NCI-H1694 treated with DMSO at 0.1 percent for 48 hours (cell line): ENCODE results near the gene GSN.
"Not testable (repeated sequence)": the region's sequence is repeated elsewhere in the genome, so short reads cannot be mapped to it uniquely, and the experiment has no call there.

Experiments used
- DNase-seq: peaks from one replicate; lab custom pipeline; 2025; lab: John Stamatoyannopoulos, UW

Gene GSN

GRCh38 chr9:121288673-121289025, 20.7 kb downstream of the GSN start:
- DNase-seq: no peak

GRCh38 chr9:121289026-121289771, 21.2 kb downstream of the GSN start:
- DNase-seq: no peak

DNA sequence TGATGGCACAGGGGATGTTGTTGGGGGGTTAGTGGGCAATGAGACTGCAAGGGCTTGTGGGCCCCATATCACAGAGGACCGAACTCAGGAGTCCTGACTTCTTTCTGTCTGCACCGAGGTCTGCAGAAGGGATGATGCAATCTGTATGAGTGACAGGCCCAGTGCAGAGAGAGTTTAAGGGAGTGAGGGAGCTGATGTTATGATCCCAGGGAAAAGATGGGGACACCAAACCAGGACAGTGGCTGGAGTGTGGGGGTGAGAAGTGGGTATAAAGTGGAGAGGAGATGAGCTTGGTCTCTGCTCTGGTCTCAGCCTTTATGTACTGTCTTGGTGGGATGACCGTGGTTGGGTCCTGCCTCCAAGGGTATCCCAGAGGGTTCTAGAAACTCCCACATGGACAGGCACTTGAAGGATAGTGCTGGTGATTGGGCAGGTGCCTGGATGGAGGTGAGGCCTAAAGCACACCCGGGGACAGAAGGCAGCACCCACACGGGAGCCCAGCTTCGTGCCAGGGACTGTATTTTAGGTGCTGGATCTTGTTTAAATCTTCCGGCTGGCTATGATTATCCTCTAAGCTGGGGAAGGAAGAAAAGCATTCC, 21.9 kb downstream of the GSN start:
- DNase-seq: no peak

DNA sequence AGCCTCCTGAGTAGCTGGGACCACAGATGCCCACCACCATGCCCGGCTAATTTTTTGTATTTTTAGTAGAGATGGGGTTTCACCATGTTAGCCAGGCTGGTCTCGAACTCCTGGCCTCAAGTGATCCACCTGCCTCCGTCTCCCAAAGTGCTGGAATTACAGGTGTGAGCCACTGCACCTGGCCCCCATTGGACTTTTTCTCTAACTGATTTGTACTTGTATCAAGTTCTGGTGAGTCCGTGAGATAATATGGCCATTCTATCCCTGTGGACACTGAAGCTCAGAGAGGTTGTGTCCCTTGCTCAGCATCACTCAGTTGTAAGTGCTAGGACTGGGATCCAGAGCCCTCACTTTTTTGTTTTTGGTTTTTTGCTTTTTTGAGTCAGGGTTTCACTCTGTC, 23.6 kb downstream of the GSN start:
- not testable (repeated sequence) for DNase-seq

DNA sequence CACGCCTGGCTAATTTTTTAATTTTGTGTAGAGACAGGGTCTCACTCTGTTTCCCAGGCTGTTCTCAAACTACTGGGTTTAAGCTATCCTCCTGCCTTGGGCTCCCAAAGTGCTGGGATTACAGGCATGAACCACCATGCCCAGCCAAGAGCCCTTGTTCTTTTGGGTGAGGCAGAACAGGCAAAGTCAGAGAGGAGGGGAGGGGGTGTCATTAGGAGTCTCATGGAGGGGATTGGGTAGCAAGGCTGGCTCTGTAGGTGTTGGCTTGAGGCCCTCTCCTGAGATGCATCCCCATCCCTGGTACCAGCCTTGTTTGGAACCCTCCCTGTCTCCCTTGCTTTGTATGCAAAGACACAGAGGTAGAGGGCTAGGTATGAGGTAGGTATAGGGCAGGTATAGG, 24.1 kb downstream of the GSN start:
- DNase-seq: no peak

DNA sequence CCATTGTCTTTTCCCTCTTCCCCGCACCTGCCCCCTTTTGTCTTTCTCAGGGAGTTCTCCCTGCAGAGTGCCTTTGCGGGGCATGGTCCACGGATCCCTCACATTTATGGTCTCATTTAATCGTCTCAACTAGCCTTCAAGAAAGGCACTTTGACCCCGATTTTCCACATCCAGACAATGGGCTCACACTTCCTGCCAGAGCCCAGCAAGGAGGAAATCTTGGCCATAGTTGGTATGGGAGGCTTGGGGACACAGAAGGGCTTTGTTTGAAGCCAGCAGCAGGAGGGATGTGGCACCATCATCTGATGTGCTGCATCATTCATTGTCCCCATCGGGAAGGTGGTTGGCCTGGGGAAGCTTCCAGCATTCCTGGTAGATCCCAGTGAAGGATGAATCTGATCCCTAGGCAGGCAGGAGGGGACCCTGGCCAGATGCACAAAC, 24.9 kb downstream of the GSN start:
- no peak for DNase-seq

- DNase-seq: no peak
These were observed 26.3 kb downstream of the GSN start for GRCh38 chr9:121294151-121294743.

- DNase-seq: no peak
These were observed 27.1 kb downstream of the GSN start for GRCh38 chr9:121294866-121295661.

- no peak for DNase-seq
These were observed 27.8 kb downstream of the GSN start for GRCh38 chr9:121295662-121296191.

DNA sequence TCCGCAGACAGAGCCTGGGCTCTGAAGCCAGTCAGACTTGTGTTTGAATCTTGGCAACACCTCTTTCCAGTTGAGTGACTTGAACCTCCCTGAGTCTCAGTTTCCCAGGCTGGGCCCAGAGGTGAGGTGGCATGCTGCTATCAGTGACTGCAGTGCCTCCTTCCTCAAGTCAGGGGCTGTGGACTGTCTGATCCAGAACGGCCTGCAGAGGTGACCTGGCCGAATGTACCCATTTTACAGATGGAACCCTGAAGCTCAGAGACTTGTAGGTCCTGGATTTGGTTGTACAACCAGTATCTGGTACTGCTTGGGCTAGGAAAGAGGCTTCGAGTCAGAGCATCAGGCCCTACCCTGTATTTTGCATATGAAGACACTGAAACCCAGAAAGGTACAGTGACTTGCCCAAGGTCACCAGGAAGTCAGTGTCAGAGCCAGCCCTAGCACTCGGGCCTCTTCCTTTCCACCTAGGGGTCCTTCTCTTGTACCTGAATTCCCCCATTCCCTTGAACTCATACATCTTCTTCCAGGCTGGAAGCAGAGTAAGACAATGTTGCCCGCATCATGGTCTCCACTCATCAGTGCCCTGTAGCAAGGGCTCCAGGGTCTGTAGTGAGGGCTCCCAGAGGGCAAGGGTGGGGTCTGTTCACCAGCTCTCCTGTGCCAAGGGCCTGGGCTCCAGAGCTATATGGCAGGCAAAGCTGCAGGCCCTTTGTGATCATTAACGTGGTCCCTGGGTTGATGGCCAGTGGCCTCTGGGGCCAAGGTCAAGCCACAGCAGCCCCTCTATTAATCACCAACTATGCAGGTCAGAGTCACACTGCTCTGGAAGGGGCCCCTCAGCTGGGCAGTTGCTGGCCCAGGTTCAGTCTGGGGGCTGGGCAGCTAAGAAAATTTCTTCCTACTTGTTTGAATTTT, 28.5 kb downstream of the GSN start:
- DNase-seq: no peak

DNA sequence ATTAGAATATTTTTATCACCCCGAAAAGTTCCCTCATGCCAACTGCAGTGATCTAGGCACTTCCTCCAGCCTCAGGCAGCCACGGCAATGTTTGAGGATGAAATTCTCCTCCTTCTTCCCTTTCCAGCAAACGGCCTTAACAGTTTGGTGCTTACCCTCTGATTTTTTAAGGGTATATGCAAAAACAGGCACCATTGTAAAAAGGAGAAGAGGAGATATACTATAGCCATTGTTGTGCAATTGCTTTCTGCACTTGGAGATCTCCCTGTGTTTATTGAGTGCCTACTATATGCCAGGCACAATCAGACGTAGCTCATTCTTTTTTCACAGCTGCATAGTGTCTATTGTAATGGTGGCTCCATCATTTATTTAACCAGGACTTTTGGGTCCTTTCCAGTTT, 29.4 kb downstream of the GSN start:
- DNase-seq: no peak

- no peak for DNase-seq
These were observed 30.1 kb downstream of the GSN start for GRCh38 chr9:121298016-121298538.

- no peak for DNase-seq
These were observed 30.9 kb downstream of the GSN start for GRCh38 chr9:121298689-121299466.

DNA sequence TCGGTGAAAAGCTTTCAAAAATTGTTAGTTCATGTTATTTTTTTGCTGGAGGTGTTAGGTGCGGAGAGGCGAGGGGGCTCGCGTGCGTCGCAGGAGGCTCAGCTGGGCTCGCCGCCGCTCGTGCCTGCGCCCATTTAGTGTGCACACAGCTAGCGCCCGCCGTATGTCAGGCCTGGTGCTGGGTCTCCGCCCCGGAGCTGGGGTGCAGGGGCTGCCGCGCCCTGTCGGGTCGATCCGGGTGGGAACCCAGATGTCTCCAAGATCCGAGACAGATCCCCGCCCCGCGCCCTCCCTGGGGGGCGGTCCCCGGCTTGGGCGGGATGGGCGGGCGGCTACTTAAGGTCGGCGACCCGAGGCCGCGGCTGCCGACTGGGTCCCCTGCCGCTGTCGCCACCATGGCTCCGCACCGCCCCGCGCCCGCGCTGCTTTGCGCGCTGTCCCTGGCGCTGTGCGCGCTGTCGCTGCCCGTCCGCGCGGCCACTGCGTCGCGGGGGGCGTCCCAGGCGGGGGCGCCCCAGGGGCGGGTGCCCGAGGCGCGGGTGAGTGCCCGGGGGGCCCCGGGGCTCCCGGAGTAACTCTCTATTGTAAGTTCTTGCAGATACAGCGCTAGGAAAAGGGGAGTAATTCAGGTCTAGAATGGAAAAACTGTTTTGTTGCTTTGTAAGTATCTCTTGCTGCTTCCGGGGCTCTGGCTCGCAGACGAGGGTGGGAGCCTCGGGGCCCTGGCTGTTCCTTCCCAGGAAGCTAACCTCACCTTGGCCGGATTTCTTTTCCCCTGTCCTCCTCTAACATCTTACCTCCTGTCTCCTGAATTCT, 31.7 kb downstream of the GSN start:
- DNase-seq: peak; percentile 15

DNA sequence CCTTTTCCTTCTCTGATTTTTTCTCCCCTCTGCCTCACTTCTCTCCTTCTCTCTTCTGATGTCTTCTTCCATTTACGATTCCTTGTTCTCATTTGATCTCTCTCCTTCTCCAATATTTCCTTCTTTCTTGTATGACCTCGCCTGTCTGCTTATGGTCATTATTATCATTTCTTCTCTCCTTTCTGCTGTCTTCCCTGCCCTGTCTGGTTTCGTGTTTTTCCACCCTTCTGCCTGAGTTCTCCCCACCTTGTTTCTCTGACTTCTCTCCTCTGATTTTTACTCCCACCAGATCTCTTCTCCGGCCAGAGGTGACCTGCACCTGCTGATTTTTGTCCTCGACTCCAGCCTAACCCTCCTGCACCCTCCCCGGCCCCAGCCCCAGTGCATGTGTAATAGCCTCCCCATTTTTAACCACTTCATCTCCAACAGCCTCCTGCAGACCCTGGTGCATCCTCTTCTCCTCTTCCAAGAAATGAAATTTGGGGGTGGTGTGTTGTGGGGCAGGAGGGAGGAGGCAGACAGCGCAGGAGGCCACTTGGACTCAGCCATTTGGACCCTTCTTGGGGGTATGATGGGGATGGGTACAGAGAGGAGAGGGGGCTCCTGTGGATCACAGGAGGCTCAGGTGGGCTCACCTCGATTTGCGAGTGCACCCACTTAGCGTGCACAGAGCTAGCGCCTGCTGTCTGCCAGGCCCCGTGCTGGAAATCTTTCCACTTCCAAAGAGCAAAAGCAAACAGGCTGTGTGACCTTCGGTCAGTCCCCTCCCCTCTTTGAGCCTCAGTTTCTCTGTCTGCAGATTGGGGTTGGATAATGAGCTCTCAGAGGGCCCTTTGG, 32.5 kb downstream of the GSN start:
- no peak for DNase-seq

DNA sequence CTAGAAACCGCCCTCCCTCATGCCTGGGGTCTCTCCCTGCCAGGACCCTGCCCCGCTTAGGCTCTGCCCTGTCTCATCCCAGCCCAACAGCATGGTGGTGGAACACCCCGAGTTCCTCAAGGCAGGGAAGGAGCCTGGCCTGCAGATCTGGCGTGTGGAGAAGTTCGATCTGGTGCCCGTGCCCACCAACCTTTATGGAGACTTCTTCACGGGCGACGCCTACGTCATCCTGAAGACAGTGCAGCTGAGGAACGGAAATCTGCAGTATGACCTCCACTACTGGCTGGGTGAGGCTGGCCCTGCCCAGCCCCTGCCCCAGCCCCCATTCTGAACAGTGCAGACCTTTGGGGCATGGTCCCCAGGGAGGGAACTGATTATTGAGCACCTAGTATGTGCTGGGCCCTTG, 33.9 kb downstream of the GSN start:
- DNase-seq: no peak

DNA sequence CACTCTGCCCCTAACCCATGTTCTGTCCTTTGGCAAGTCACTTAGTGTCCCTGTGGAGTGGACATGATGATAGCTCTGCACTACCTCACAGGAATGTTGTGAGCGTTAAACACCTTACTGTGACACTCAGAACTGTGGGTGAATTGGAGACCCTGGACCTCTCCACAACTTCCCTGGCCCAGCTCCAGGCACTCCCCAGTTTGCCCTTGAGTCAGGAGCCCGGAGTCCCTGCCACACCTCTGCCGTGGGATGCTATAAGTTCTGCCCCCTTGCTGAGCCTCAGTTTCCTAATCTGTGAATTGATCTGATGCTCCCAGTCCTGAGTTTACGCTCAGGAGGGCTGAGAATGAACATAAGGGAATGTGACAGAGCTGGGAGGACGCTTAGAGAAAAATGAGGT, 34.4 kb downstream of the GSN start:
- no peak for DNase-seq

GRCh38 chr9:121302786-121303185, 34.8 kb downstream of the GSN start:
- DNase-seq: no peak
